Hepatocyte (in vitro differentiated cells): ENCODE measurements around the gene IRS2.

Experiments used
- EZH2 ChIP-seq: fragments of 200-600 bp; sonication (generic); IDR thresholded peaks from 2 replicates; pipeline ENCODE4 v1.6.1; 2016; ENCODE audit warnings: antibody characterized with exemption, mild to moderate bottlenecking, borderline replicate concordance
- EZH2phosphoT487 ChIP-seq: fragments of 200-600 bp; sonication (generic); IDR thresholded peaks from one replicate; pipeline ENCODE4 v1.6.1; 2018; ENCODE audit warnings: antibody characterized with exemption, mild to moderate bottlenecking, low read depth, moderate library complexity; ENCODE audit not compliant: unreplicated experiment, severe bottlenecking
- TF ChIP-seq, protein P1 (sequence below): fragments of 200-600 bp; sonication (generic); IDR thresholded peaks from 2 replicates; pipeline ENCODE4 v1.5.1; 2016; ENCODE audit warnings: antibody characterized with exemption, mild to moderate bottlenecking; ENCODE audit not compliant: poor library complexity

GRCh38 chr13:109786457-109787134 lies at the start of gene IRS2:
- TF ChIP-seq, protein P1, sequence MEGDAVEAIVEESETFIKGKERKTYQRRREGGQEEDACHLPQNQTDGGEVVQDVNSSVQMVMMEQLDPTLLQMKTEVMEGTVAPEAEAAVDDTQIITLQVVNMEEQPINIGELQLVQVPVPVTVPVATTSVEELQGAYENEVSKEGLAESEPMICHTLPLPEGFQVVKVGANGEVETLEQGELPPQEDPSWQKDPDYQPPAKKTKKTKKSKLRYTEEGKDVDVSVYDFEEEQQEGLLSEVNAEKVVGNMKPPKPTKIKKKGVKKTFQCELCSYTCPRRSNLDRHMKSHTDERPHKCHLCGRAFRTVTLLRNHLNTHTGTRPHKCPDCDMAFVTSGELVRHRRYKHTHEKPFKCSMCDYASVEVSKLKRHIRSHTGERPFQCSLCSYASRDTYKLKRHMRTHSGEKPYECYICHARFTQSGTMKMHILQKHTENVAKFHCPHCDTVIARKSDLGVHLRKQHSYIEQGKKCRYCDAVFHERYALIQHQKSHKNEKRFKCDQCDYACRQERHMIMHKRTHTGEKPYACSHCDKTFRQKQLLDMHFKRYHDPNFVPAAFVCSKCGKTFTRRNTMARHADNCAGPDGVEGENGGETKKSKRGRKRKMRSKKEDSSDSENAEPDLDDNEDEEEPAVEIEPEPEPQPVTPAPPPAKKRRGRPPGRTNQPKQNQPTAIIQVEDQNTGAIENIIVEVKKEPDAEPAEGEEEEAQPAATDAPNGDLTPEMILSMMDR: no peak
- TF ChIP-seq EZH2 (no peak), EZH2phosphoT487 (no peak)
